ENCODE data around the gene PLCB1.

Gene PLCB1

DNA sequence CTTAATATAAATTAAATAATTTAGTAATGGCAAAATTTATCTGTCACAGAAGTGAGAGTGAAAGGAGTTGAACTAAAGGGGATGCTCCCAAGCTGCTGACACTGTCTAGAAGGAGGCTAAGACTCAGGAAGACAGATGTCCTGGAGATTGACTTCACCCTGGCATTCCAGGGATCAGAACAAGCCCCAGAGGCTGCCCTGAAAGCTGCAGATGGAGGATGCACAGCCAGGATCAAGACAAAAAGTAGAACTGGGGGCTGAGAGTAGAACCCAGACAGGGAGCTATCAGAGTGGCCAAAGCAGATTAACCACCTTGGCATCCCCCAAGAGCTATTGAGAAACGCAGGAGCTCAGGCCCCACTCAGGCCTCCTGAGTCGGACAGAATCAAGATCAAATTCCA is 747.6 kb downstream of the PLCB1 start:
- TF ChIP-seq EZH2 (IDR thresholded peaks at IDR 0.05; ENCODE audit: borderline replicate concordance, low read depth, low read length, severe bottlenecking) (no peak), CTCF (IDR thresholded peaks at IDR 0.05; ENCODE audit: borderline replicate concordance, extremely low read depth, low read length, poor library complexity, severe bottlenecking) (no peak)

DNA sequence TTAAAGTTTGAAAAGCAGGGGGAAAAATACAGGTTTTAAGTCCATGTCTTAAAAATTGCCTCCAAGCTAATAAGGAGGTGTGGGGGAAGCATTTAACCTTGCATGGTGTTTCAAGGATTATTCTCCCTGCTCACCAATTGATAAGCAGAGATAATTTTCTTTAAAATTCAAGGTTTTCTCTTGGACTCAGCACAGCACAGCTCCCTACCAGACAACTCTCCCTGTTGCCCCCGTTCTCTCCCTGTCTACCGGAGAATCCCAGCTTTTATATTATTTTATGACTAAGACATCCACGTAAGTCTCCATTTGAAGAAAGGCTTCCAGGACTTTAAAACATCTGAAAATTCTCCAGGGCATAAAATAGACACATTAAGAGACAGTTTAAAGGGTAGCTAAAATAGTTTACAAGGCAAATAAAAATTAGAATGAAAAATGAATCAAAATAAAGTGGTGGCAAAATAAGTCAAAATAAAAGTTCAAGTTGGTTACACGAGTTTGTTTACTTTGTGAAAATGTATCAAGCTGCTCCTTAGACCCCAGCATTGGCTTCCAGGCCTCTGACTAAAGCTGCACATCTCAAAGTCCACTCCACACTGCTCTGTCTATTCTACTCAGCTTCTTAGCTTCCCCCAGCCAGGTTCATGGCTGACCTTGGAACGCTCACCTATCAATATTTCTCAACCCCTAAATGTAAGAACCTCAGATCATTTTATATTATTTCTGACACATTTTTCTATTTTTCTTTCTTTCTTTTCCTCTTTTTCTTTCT is 748.2 kb downstream of the PLCB1 start:
- H3K36me3 ChIP-seq (ENCODE audit: insufficient read depth, low read length) = 0 out of 2 replicates have a peak, but pooled peaks cover 6% of the 10 kb centered on the region
- H2AFZ ChIP-seq (ENCODE audit: low read depth, low read length) = no peak overlapping the region
- no peaks in the 10 kb centered on the region for H4K20me1 ChIP-seq (ENCODE audit: insufficient read depth, low read length)
- H3K4me2 ChIP-seq (ENCODE audit: insufficient read depth, low read length) = no peak overlapping the region
- no peak overlapping the region for H3K9ac ChIP-seq (ENCODE audit: low read depth, low read length)
- ATAC-seq (ENCODE audit: insufficient read depth, low read depth) (no peak), DNase-seq (no peak)
- no peak for TF ChIP-seq EZH2 (IDR thresholded peaks at IDR 0.05; ENCODE audit: borderline replicate concordance, low read depth, low read length, severe bottlenecking)
- no peak for TF ChIP-seq CTCF (IDR thresholded peaks at IDR 0.05; ENCODE audit: borderline replicate concordance, extremely low read depth, low read length, poor library complexity, severe bottlenecking)
- no peak overlapping the region for H3K27ac ChIP-seq (ENCODE audit: low read length)
- no peaks in the 10 kb centered on the region for H3K4me1 ChIP-seq (ENCODE audit: insufficient read depth, low read length)
- H3K79me2 ChIP-seq (ENCODE audit: insufficient read depth, low read length) = no peaks in the 10 kb centered on the region
- H3K9me3 ChIP-seq (ENCODE audit: insufficient read depth, low read length, severe bottlenecking) = peaks cover 2% of the 10 kb centered on the region
- no peak overlapping the region for H3K4me3 ChIP-seq (ENCODE audit: low read depth in 1 of 2, low read length in 2 of 2)
- no peaks in the 10 kb centered on the region for H3K27me3 ChIP-seq (ENCODE audit: insufficient read depth, low read length, poor library complexity)

More for the DNA sequence above, 747.6 kb downstream of the PLCB1 start:
- no peaks in the 10 kb centered on the region for H3K27me3 ChIP-seq (ENCODE audit: insufficient read depth, low read length, poor library complexity)
- DNase-seq (no peak), ATAC-seq (ENCODE audit: insufficient read depth, low read depth) (no peak)
- H3K4me3 ChIP-seq (ENCODE audit: low read depth in 1 of 2, low read length in 2 of 2) = no peak overlapping the region
- no peaks in the 10 kb centered on the region for H4K20me1 ChIP-seq (ENCODE audit: insufficient read depth, low read length)
- no peak overlapping the region for H3K9ac ChIP-seq (ENCODE audit: low read depth, low read length)
- no peak overlapping the region for H3K4me2 ChIP-seq (ENCODE audit: insufficient read depth, low read length)
- no peak overlapping the region for H2AFZ ChIP-seq (ENCODE audit: low read depth, low read length)
- H3K27ac ChIP-seq (ENCODE audit: low read length) = no peak overlapping the region
- 0 out of 2 replicates have a peak, but pooled peaks cover 6% of the 10 kb centered on the region for H3K36me3 ChIP-seq (ENCODE audit: insufficient read depth, low read length)
- no peaks in the 10 kb centered on the region for H3K9me3 ChIP-seq (ENCODE audit: insufficient read depth, low read length, severe bottlenecking)
- H3K4me1 ChIP-seq (ENCODE audit: insufficient read depth, low read length) = no peaks in the 10 kb centered on the region
- no peaks in the 10 kb centered on the region for H3K79me2 ChIP-seq (ENCODE audit: insufficient read depth, low read length)

DNA sequence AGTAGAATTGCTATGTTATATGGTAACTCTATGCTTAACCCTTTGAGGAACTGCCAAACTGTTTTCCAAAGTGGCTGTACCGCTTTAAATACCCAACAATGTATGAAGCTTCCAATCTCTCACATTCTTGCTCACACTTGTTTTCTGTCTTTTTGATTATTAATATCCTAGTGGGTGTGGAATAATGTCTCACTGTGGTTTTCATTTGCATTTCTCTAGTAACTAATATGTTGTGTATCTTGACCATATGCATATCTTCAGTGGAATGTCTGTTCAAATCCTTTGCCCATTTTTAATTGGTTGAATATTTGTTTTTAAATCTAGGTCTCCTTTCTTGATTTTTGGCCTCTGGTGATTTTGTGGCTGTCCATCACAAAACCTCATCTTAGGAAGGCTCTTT is 759.0 kb downstream of the PLCB1 start:
- TF ChIP-seq CTCF (IDR thresholded peaks at IDR 0.05; ENCODE audit: borderline replicate concordance, extremely low read depth, low read length, poor library complexity, severe bottlenecking) (no peak), EZH2 (IDR thresholded peaks at IDR 0.05; ENCODE audit: borderline replicate concordance, low read depth, low read length, severe bottlenecking) (no peak)
- no peak for DNase-seq
- Histone ChIP-seq H4K20me1 (ENCODE audit: insufficient read depth, low read length) (no peaks in the 10 kb centered on the region), H3K27ac (ENCODE audit: low read length) (no peak overlapping the region), H3K4me3 (ENCODE audit: low read depth in 1 of 2, low read length in 2 of 2) (no peak overlapping the region), H3K27me3 (ENCODE audit: insufficient read depth, low read length, poor library complexity) (no peaks in the 10 kb centered on the region), H3K9me3 (ENCODE audit: insufficient read depth, low read length, severe bottlenecking) (peaks cover 21% of the 10 kb centered on the region), H3K9ac (ENCODE audit: low read depth, low read length) (no peak overlapping the region), H3K79me2 (ENCODE audit: insufficient read depth, low read length) (no peaks in the 10 kb centered on the region), H2AFZ (ENCODE audit: low read depth, low read length) (no peak overlapping the region), H3K4me1 (ENCODE audit: insufficient read depth, low read length) (no peaks in the 10 kb centered on the region), H3K4me2 (ENCODE audit: insufficient read depth, low read length) (no peak overlapping the region), H3K36me3 (ENCODE audit: insufficient read depth, low read length) (no peaks in the 10 kb centered on the region)
- no peak for ATAC-seq (ENCODE audit: insufficient read depth, low read depth)
